ENCODE data around the gene LMX1A.

Gene LMX1A

GRCh38 chr1:165161130-165161529 lies 195.4 kb downstream of the LMX1A start:
- POLR2A ChIA-PET = no interaction called here
- no peak for TF ChIP-seq CTCF (IDR thresholded peaks at IDR 0.05; ENCODE audit: insufficient read depth, low read length, missing control alignments)
- CTCF ChIA-PET = interaction anchor here (1.5 kb wide), 1 partner anchor 16 kb away, joined by 6 read pairs; no protein-coding TSS in a partner anchor
- DNase-seq (ENCODE audit: low read depth, low spot score) = no peak
- H3K4me3 ChIP-seq (ENCODE audit: low read depth, low read length) = no peak overlapping the region

- no peak overlapping the region for H3K4me3 ChIP-seq (ENCODE audit: low read depth, low read length)
- no peak for DNase-seq (ENCODE audit: low read depth, low spot score)
- ChIA-PET CTCF (no interaction called here), POLR2A (no interaction called here)
- no peak for TF ChIP-seq CTCF (IDR thresholded peaks at IDR 0.05; ENCODE audit: insufficient read depth, low read length, missing control alignments)
These were observed 203.3 kb downstream of the LMX1A start for GRCh38 chr1:165153182-165153581.

- H3K4me3 ChIP-seq (ENCODE audit: low read depth, low read length) = no peak overlapping the region
- TF ChIP-seq CTCF (IDR thresholded peaks at IDR 0.05; ENCODE audit: insufficient read depth, low read length, missing control alignments) = no peak
- no peak for DNase-seq (ENCODE audit: low read depth, low spot score)
- POLR2A ChIA-PET = no interaction called here
- CTCF ChIA-PET = no interaction called here
These were observed 203.8 kb downstream of the LMX1A start for GRCh38 chr1:165152727-165153126.

- DNase-seq (ENCODE audit: low read depth, low spot score) = no peak
- no peak for TF ChIP-seq CTCF (IDR thresholded peaks at IDR 0.05; ENCODE audit: insufficient read depth, low read length, missing control alignments)
- no peak overlapping the region for H3K4me3 ChIP-seq (ENCODE audit: low read depth, low read length)
- POLR2A ChIA-PET = no interaction called here
- CTCF ChIA-PET = no interaction called here
These were observed 204.4 kb downstream of the LMX1A start for GRCh38 chr1:165152109-165152508.
